ENCODE measurements around the gene MACF1. TPM values are rescaled to one million over a fixed set of nuclear protein-coding genes. Genes with fewer than 3 reads are reported as not detected.
A peak's percentile ranks its signal among the peaks of the same experiment; 100 is the strongest.

MACF1 gene
- total and polyA plus RNA-seq, 2 of the 13 experiments (the other 11 are each of a cell fraction or from before 2014, with no cell fraction given): 36.7 to 65.4 TPM

- TF ChIP-seq POGK (CRISPR knock-in tag; conservative IDR thresholded peaks at IDR 0.05) (peak; percentile 62), ZNF234 (CRISPR knock-in tag; conservative IDR thresholded peaks at IDR 0.05) (no peak), GATAD1 (CRISPR knock-in tag; IDR thresholded peaks at IDR 0.05) (peak; percentile 64; the same call in 1 of the 2 replicates), RFX5 (IDR thresholded peaks at IDR 0.05; ENCODE audit: low read depth, low read length) (peak; percentile 79; the same call in 1 of the 2 replicates), POLR2AphosphoS2 (IDR thresholded peaks at IDR 0.05; ENCODE audit: low read depth, low read length) (peak; percentile 77; the same call in 1 of the 2 replicates), ARID5B (CRISPR knock-in tag; IDR thresholded peaks at IDR 0.05) (peak; percentile 38), MED1 (CRISPR knock-in tag; IDR thresholded peaks at IDR 0.05) (peak; percentile 64), PHF20 (CRISPR knock-in tag; IDR thresholded peaks at IDR 0.05) (peak; percentile 51)
Observed at GRCh38 chr1:39158327-39159086, 46.0 kb upstream of the MACF1 start (continued).

Data from HepG2 (cell line).